Stimulated activated CD4-positive, alpha-beta T cell treated with anti-CD3 and anti-CD28 coated beads, Interleukin-2, amount 100 ng/mL, for 24 hours (primary cell): ENCODE results near the gene NELFE.
"Not testable (repeated sequence)": the region's sequence is repeated elsewhere in the genome, so short reads cannot be mapped to it uniquely, and the experiment has no call there.

ENCODE experiments used
- DNase-seq, 2 donors: peaks; one replicate each; pipeline ENCODE4 v3.0.0-alpha.2; 2020

Gene NELFE

DNA sequence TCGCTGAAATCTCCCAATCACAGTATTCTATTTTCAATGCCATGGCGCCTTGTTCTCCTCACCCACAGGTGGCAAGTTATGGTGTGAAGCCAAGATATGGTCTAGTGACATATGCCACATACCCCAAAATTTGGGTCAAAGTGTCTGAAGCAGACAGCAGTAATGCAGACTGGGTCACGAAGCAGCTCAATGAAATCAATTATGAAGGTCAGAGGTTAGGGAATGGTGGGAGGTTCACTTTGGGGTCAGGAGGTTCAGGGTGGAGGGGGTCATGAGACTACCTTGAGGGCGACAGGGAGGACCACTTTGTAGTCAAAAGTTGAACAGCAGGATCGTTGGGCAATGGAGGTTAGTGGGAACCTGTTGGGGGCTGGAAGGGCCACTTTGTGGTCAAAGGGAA lies 10.5 kb downstream of the NELFE start:
- no peak for DNase-seq

DNA sequence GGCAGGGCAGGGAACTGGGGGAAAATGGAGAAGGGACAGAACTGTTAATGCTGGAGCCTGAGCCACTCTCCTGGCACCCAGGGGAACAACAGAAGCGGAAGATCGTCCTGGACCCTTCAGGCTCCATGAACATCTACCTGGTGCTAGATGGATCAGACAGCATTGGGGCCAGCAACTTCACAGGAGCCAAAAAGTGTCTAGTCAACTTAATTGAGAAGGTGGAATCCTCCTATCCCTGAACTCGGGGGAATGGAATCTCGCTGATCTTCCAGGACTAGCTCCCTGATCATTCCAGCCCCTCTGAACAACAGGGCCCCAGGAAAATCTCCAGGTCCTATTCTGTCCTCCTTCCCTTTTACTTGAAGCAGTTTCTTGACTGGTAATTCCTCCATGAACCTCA lies 10.9 kb downstream of the NELFE start:
- DNase-seq: no peak

DNA sequence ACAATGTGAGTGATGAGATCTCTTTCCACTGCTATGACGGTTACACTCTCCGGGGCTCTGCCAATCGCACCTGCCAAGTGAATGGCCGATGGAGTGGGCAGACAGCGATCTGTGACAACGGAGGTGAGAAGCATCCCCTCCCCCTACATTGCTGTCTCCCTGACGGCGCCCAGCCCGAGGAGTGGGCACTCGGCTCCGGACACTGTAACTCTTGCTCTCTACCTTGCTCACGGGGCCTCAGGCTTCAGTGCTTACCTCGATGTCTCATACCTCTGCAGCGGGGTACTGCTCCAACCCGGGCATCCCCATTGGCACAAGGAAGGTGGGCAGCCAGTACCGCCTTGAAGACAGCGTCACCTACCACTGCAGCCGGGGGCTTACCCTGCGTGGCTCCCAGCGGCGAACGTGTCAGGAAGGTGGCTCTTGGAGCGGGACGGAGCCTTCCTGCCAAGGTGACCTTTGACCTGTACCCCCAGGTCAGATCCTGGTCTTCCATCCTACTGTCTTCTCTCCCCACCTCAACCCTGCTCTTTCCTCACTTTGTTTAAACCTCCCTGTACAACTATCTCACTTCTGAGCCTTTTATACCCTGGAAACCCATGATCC lies 11.6 kb downstream of the NELFE start:
- no peak for DNase-seq

DNA sequence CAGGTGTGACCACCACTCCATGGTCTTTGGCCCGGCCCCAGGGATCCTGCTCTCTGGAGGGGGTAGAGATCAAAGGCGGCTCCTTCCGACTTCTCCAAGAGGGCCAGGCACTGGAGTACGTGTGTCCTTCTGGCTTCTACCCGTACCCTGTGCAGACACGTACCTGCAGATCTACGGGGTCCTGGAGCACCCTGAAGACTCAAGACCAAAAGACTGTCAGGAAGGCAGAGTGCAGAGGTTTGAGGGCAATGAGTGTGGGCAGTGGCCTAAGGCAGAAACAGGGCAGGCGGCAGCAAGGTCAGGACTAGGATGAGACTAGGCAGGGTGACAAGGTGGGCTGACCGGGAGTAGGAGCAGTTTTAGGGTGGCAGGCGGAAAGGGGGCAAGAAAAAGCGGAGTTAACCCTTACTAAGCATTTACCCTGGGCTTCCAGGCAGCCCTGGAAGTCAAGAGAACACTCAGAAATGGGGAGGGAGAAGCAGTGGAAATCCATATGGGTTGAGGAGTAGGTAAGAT lies 12.3 kb downstream of the NELFE start:
- DNase-seq: no peak

DNA sequence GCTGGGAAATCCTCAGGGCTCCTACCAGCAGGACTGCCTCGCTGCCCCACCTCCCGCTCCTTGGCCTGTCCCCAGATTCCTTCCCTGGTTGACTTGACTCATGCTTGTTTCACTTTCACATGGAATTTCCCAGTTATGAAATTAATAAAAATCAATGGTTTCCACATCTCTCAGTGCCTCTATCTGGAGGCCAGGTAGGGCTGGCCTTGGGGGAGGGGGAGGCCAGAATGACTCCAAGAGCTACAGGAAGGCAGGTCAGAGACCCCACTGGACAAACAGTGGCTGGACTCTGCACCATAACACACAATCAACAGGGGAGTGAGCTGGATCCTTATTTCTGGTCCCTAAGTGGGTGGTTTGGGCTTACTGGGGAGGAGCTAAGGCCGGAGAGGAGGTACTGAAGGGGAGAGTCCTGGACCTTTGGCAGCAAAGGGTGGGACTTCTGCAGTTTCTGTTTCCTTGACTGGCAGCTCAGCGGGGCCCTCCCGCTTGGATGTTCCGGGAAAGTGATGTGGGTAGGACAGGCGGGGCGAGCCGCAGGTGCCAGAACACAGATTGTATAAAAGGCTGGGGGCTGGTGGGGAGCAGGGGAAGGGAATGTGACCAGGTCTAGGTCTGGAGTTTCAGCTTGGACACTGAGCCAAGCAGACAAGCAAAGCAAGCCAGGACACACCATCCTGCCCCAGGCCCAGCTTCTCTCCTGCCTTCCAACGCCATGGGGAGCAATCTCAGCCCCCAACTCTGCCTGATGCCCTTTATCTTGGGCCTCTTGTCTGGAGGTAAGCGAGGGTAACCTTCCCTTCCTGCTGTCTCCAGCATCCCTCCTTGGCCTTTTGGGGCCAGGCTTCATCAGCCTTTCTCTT lies 13.0 kb downstream of the NELFE start, which contains the start of gene CFB:
CFB (plus strand) TSS at position 589 of the 863 bp plus-strand sequence; CDS start at position 716, 127 bp downstream.
- DNase-seq: no peak

DNA sequence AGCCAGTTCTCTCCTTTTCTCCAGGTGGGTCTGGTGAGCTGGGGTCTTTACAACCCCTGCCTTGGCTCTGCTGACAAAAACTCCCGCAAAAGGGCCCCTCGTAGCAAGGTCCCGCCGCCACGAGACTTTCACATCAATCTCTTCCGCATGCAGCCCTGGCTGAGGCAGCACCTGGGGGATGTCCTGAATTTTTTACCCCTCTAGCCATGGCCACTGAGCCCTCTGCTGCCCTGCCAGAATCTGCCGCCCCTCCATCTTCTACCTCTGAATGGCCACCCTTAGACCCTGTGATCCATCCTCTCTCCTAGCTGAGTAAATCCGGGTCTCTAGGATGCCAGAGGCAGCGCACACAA lies 13.6 kb downstream of the NELFE start:
- DNase-seq: no peak

DNA sequence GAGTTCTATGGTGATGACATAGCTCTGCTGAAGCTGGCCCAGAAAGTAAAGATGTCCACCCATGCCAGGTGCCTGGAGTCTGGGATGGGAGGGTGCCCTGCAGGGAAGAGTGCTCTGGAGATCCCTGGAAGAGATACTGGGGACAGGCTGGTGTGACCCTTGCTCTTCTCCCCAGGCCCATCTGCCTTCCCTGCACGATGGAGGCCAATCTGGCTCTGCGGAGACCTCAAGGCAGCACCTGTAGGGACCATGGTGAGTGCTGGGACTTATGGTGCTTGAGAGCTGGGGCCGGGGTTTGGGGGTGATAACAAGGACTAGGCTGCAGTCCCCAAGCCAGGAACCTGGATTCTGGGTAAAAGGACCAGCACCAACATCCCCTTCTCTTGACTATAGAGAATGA lies 15.0 kb downstream of the NELFE start:
- DNase-seq: no peak

DNA sequence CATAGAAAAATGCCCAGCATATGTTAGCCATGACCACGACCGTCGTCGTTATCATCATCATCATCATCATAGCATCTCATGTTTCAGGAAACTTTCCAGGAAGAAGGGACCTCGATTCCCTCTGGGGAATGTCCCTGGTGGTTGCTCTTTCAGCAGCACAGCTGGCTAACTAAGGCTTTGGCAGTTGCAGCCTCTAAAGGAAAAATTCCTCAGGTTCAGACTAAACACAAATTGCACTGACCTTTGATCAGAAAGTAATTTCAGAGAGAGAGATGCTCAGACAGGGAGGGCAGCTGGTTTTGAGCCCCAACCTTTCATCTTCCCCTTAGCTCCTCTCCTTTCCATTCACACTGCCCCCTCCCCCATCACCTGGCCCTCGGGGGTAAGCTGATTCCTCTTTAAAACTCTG lies 18.5 kb downstream of the NELFE start:
- no peak for DNase-seq

DNA sequence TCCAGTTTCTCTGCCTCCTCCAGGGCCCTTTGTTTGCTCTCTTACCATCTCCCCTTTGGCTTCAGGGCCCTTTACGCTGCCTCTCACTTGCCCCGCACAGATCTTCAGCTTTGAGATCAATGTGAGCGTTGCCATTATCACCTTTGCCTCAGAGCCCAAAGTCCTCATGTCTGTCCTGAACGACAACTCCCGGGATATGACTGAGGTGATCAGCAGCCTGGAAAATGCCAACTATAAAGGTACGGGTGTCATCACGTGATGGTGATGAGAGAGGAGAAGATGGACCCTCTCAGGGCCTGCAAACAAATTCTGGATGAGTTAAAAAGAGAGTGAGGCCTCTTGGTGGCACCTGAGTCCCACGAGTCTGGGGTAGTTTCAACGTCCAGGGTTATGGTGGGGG lies 22.9 kb downstream of the NELFE start:
- DNase-seq: no peak

DNA sequence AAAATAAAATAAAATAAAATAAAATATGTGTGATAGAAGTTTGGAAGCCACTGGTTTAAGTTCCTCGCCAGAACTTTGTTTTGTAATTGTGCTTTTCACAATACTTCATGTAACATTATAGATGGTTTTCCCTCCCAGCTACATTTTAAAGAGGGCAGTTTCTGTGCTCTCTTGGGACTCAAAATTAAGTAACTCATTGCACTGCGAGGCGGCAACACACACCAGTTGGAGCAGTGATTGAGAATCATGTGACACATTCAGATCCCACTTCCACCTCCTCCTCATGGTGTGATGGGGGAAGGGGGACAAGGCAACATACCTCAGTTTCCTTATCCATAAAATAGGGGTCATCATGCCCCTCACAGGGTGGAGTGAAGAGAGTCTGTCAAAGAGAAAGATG lies 23.8 kb downstream of the NELFE start:
- no peak for DNase-seq

DNA sequence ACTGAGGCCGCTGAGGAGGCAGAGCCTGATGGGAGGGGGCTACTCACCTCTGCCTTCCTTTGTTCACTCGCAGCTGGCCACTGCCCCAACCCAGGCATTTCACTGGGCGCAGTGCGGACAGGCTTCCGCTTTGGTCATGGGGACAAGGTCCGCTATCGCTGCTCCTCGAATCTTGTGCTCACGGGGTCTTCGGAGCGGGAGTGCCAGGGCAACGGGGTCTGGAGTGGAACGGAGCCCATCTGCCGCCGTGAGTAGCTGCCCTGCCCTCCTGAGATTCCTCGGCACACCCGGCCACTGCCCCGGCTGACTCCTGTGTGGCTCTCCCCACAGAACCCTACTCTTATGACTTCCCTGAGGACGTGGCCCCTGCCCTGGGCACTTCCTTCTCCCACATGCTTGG lies 25.2 kb downstream of the NELFE start:
- DNase-seq: no peak

DNA sequence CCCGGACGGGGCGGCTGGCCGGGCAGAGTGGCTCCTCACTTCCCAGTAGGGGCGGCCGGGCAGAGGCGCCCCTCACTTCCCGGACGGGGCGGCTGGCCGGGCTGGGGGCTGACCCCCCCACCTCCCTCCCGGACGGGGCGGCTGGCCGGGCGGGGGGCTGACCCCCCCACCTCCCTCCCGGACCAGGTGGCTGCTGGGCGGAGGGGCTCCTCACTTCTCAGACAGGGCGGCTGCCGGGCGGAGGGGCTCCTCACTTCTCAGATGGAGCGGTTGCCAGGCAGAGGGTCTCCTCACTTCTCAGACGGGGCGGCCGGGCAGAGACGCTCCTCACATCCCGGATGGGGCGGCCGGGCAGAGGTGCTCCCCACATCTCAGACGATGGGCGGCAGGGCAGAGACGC lies 26.6 kb downstream of the NELFE start:
- DNase-seq: not testable (repeated sequence)

DNA sequence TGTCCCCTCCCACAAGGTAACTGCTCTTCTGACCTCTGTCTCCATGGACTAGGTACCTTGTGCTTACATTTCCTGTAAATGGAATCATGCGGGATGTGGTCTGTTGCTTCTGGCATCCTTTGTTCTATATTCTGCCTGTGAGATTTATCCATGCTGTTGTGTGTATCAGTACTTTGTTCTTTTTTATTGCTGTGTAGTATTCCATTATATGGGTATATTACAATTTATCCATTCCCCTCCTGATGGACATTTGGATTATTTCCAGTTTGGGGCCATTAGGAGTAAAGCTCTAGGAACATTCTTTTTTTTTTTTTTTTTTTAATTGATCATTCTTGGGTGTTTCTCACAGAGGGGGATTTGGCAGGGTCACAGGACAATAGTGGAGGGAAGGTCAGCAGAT lies 27.8 kb downstream of the NELFE start:
- DNase-seq: no peak

DNA sequence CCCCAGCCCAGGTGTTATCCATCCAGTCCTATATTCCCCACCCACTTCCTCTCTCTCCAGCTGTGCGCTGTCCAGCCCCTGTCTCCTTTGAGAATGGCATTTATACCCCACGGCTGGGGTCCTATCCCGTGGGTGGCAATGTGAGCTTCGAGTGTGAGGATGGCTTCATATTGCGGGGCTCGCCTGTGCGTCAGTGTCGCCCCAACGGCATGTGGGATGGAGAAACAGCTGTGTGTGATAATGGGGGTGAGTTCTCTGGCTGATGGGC lies 30.2 kb downstream of the NELFE start:
- no peak for DNase-seq

DNA sequence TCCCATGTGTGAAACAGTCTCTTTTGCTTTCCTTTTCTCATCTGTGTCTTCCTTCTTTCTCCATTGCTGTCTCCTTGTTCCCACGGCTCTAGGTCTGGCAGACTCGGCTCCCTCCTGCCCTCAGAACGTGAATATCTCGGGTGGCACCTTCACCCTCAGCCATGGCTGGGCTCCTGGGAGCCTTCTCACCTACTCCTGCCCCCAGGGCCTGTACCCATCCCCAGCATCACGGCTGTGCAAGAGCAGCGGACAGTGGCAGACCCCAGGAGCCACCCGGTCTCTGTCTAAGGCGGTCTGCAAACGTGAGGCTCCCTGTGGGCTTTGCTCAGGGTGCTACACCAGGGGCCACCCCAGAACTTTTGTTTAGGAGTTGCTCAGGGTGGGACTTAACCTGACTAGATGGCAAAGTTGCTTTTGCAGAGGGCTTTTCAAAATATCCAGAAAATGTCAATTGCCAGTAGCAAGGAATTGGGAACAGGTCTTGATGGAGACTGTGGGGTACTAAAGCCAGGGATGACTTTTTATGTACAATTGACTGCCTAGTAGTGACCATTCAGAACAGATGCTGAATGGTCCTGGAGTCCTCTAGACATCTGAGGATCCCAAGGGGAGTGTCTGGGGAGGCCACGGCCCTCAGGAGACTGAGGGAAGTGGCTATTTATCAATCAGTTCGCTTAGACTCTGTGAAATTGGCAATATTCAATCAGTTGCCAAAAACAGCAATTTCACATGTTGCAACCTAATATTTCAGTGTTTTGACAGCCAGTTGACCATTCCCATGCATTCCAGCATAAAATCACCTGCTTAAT lies 30.7 kb downstream of the NELFE start:
- no peak for DNase-seq

DNA sequence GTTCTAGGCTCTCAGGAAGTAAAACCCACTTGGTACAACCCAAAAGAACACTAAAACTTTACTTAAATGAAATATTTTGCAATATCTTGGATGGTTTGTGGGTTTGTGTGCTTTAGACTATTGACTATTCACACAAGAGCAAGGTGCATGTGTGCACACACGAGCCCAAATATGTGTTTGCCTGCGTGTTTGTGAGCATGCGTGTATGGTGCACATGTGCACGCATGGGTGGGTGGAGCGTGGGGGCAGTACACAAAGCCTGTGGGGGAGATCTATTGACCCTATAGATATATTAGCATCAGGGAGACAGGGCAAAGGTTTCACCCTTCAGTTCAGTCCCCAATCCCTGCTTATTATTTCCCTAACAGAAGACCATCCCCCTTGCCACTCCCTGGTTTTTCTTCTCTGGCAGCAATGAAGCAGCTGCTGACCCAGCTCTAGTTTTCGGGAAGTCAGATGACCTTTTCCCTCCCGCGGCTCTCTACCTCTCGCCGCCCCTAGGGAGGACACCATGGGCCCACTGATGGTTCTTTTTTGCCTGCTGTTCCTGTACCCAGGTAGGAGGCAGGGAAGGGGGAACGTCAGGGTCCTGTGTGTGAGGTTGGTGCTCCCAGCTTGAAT lies 31.4 kb downstream of the NELFE start, which contains the start of gene C2:
C2 (plus strand) TSS at position 476 of the 621 bp plus-strand sequence; CDS start at position 512, 36 bp downstream.
- no peak for DNase-seq

DNA sequence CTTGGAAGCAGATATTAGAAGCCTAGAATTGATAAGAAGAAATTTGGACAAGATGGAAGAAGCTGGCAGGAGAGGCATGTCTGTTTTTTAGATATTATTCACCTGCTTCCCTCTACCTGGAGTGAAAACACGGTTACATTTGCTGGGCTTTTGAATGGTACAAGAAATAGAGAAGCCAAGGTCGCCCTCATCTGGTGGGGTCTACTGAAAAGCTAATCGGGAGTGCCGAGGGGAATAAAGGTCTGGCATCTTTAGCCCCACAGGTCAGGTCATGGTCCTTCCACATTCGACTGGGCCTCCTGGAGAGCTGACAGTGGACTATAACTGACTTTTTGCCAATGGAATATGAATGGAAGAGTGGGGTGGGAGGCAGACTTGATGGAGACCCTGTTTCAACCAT lies 35.8 kb downstream of the NELFE start:
- no peak for DNase-seq

DNA sequence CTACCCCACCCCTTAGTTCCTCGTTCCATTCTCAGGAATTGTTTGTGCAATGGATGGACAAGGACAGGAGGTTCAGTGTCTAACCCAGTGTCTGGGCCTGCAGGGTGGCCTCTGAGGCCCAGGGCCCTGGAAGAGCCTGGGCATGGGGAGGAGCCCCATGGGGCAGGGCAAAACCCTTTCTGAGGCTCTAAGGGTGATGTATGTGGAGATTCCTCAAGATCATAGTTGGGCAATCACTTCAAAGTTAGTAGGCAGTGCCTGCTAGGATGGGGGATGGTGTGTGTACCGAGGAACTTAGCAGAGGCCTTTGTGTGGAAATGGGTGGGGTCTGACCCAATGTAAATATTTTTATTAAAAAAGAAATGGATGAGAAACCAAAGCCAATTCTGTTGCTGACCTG lies 38.0 kb downstream of the NELFE start:
- DNase-seq: no peak

DNA sequence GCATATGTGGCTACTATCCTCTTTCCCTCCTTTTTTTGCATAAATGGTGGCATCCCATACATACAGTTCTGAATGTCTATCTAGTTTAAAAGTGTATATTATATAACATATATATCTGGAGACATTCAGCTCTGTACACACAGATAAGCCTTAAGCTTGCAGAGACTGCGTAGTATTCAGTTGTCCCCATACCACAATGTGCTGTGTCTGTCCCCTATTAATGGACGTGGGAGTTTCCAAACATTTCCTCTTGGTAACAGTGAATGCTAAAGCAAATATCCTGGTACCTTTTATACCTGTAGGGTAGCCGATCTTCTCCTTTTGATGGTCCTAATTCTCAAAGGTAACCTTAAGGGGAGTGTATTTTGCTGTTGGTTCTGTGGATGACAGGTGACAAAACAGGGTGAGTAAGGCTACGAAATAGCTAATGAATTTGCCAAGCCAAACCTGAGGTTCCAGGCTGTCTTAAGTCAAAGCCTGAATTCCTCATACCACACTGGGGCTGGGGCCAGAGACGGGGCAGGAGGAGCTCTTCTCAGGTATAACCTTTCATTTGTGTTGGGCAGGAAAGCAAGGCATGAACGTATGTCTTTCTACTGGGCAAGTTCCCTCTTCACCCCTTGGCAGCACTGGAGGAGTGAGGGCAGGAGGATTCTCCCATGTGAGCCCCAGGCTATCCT lies 39.0 kb downstream of the NELFE start:
- DNase-seq: no peak

DNA sequence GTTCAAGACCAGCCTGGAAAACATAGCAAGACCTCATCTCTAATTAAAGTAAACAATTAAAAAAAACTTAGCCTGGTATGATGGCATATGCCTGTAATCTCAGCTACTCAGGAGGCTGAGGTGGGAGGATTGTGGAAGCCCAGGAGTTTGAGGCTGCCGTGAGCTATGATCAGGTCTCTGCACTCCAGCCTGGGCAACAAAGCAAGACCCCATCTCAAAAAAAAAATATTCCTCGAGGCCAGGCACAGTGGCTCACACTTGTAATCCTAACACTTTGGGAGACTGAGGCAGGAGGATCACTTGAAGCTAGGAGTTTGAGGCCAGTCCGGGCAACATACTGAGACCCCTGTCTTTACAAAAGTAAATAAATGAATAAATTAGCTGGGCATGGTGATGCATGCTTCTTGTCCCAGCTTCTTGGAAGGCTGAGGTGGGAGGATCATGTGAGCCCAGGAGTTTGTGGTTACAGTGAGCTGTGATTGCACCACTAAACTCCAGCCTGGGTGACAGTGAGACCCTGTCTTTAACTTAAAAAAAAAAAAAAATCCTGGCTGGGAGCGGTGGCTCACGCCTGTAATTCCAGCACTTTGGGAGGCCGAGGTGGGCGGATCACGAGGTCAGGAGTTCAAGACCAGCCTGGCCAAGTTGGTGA lies 40.6 kb downstream of the NELFE start:
- DNase-seq: no peak

DNA sequence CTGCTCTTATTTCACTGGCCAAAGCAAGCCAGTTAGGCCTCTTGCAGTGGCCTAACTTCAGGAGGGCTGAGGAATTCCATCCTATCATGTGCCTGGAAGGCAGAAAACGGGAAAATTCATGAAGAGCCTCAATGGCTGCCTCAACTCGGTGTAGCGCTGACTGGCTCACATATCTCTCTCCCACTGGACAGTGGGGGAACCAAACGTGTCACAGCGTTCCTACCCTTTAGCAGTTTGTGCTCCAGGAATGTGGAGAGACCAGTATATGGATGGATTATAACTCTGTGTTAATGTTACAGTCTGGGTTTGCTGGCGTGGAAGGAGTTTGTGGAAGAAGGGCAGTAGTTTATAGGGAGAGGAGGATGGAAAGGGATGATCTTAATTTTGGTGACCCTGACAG lies 43.0 kb downstream of the NELFE start:
- DNase-seq: no peak

DNA sequence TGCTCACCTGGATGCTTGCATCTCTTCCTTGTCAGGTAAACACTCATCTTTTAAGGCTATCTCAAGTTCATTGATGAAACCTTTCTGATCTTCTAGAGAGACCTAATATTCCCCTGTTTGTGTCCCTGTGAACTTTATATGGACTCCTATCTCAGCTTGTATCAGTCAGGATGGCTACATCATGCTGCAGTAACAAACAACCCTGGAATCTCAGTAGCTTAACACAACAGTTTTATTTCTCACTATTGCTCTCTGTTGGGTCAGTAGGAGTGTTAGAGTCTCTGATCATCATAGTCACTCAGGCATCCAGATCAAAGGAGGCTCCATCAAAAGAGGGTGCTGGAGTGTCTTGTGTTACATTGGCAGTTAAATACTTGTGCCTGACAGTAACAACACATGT lies 43.4 kb downstream of the NELFE start:
- no peak for DNase-seq
